AG09319 (cell line): ENCODE data around the gene UBE2V1.

Experiments
- DNase-seq: peaks from one replicate; pipeline ENCODE4 v3.0.0-alpha.2; 2010; ENCODE audit warnings: low read depth; ENCODE audit errors: extremely low read depth
- TF ChIP-seq, protein P1 (sequence below): IDR thresholded peaks from 2 replicates; pipeline ENCODE4 v1.5.1; 2011; ENCODE audit warnings: low read depth, mild to moderate bottlenecking, inconsistent platforms, low read length, moderate library complexity

Gene UBE2V1

GRCh38 chr20:50036703-50037102, 76.2 kb downstream of the UBE2V1 start:
- no peak for DNase-seq

GRCh38 chr20:50034567-50035180, 78.3 kb downstream of the UBE2V1 start:
- no peak for DNase-seq
- TF ChIP-seq, protein P1, sequence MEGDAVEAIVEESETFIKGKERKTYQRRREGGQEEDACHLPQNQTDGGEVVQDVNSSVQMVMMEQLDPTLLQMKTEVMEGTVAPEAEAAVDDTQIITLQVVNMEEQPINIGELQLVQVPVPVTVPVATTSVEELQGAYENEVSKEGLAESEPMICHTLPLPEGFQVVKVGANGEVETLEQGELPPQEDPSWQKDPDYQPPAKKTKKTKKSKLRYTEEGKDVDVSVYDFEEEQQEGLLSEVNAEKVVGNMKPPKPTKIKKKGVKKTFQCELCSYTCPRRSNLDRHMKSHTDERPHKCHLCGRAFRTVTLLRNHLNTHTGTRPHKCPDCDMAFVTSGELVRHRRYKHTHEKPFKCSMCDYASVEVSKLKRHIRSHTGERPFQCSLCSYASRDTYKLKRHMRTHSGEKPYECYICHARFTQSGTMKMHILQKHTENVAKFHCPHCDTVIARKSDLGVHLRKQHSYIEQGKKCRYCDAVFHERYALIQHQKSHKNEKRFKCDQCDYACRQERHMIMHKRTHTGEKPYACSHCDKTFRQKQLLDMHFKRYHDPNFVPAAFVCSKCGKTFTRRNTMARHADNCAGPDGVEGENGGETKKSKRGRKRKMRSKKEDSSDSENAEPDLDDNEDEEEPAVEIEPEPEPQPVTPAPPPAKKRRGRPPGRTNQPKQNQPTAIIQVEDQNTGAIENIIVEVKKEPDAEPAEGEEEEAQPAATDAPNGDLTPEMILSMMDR, result no peak

More at GRCh38 chr20:50036703-50037102, 76.2 kb downstream of the UBE2V1 start:
- TF ChIP-seq, protein P1, result no peak

DNA sequence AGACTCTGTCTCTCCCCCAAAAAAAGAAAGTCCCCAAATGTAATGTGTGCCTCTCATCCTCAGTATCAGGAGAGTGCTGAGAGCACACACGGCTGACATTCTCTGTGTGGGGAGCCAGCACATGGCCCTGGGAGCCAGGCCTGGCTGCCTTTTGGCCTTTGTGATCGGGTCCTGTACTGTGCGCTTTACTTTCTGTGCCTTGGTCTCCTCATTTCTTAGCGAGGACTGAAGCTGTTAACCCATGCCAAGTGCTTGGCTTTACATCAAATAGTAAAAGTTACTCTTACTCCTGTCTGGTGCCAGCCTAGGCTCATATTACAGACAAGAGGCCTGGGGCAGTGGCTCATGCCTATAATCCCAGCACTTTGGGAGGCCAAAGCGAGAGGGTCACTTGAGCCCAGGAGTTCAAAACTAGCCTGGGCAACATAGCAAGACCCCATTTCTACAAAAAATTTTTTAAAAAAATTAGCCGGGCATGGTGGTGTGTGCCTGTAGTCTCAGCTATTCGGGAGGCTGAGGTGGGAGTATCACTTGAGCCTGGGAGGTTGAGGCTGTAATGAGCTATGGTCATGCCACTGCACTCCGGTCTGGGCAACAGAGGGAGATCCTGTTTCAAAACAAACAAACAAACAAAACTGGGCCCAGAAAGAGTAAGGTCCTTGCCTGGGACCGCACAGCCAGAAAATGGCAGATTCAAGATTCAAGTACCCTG, 79.8 kb downstream of the UBE2V1 start:
- no peak for DNase-seq
- TF ChIP-seq, protein P1, result no peak
